HG02571 (cell line): ENCODE results near the gene MAML3.

Experiments used
- ATAC-seq: cut with Tn5 transposase; IDR thresholded peaks from one replicate; pipeline ENCODE4 v1.9.1; 2021; ENCODE audit warnings: mild to moderate bottlenecking, moderate library complexity; ENCODE audit not compliant: unreplicated experiment

MAML3 gene

GRCh38 chr4:139934708-139935195 is 219.2 kb downstream of the MAML3 start:
- no peak for ATAC-seq

GRCh38 chr4:139934057-139934707 is 219.8 kb downstream of the MAML3 start:
- ATAC-seq: no peak

GRCh38 chr4:139933541-139933940 is 220.4 kb downstream of the MAML3 start:
- ATAC-seq: no peak

GRCh38 chr4:139933104-139933503 is 220.9 kb downstream of the MAML3 start:
- no peak for ATAC-seq

GRCh38 chr4:139924782-139925181 is 229.2 kb downstream of the MAML3 start:
- ATAC-seq: no peak

- ATAC-seq: no peak
Observed at GRCh38 chr4:139922406-139923024, 231.5 kb downstream of the MAML3 start.

GRCh38 chr4:139921429-139922184 is 232.4 kb downstream of the MAML3 start:
- no peak for ATAC-seq

- no peak for ATAC-seq
Observed at GRCh38 chr4:139920486-139921002, 233.4 kb downstream of the MAML3 start.

GRCh38 chr4:139919521-139919920 is 234.5 kb downstream of the MAML3 start:
- no peak for ATAC-seq

- ATAC-seq: no peak
Observed at GRCh38 chr4:139919004-139919403, 235.0 kb downstream of the MAML3 start.

GRCh38 chr4:139918591-139918990 is 235.4 kb downstream of the MAML3 start:
- ATAC-seq: no peak

- no peak for ATAC-seq
Observed at GRCh38 chr4:139917896-139918295, 236.1 kb downstream of the MAML3 start.

- no peak for ATAC-seq
Observed at GRCh38 chr4:139916041-139916440, 237.9 kb downstream of the MAML3 start.

GRCh38 chr4:139915037-139915436 is 238.9 kb downstream of the MAML3 start:
- ATAC-seq: no peak

GRCh38 chr4:139913995-139914598 is 239.9 kb downstream of the MAML3 start:
- no peak for ATAC-seq

- ATAC-seq: no peak
Observed at GRCh38 chr4:139913398-139913990, 240.5 kb downstream of the MAML3 start.

- ATAC-seq: no peak
Observed at GRCh38 chr4:139912445-139912844, 241.5 kb downstream of the MAML3 start.

GRCh38 chr4:139910106-139910505 is 243.9 kb downstream of the MAML3 start:
- no peak for ATAC-seq

GRCh38 chr4:139908636-139909437 is 245.1 kb downstream of the MAML3 start:
- ATAC-seq: no peak
